ENCODE data around the gene CTNS.
A peak's percentile ranks its signal among the peaks of the same experiment; 100 is the strongest.
"Not testable (repeated sequence)": the region's sequence is repeated elsewhere in the genome, so short reads cannot be mapped to it uniquely, and the experiment has no call there.

Gene CTNS

GRCh38 chr17:3695129-3695722, 58.7 kb downstream of the CTNS start:
- no peak for TF ChIP-seq CTCF (IDR thresholded peaks at IDR 0.05; ENCODE audit: low read depth, low read length)
- H3K4me1 ChIP-seq, result no peaks in the 10 kb centered on the region
- no peaks in the 10 kb centered on the region; the same call in 1 of the 2 replicates for H3K36me3 ChIP-seq
- DNase-seq, result no peak
- no peaks in the 10 kb centered on the region for H3K9me3 ChIP-seq
- no peaks in the 10 kb centered on the region for H3K27me3 ChIP-seq
- H3K4me3 ChIP-seq (ENCODE audit: low read depth, low read length), result peak overlapping the region; percentile 72

- Histone ChIP-seq H3K4me3 (ENCODE audit: low read depth, low read length) (peak within 1 kb of the TSS; percentile 72), H3K9me3 (no peaks in the 10 kb centered on the region), H3K27me3 (no peaks in the 10 kb centered on the region), H3K36me3 (no peaks in the 10 kb centered on the region), H3K4me1 (no peaks in the 10 kb centered on the region)
- no peak for TF ChIP-seq CTCF (IDR thresholded peaks at IDR 0.05; ENCODE audit: low read depth, low read length)
- peak; percentile 24 for DNase-seq
Measured at GRCh38 chr17:3695723-3696411, 59.3 kb downstream of the CTNS start, which contains the start of gene P2RX5. TSS of gene P2RX5 (minus strand) at chr17:3696155. CDS start at chr17:3696005, 150 bp downstream.

GRCh38 chr17:3697103-3697476, 60.5 kb downstream of the CTNS start:
- H3K27me3 ChIP-seq, result no peaks in the 10 kb centered on the region
- no peaks in the 10 kb centered on the region for H3K36me3 ChIP-seq
- TF ChIP-seq CTCF (IDR thresholded peaks at IDR 0.05; ENCODE audit: low read depth, low read length), result no peak
- DNase-seq, result no peak
- H3K9me3 ChIP-seq, result no peaks in the 10 kb centered on the region; the same call in 1 of the 2 replicates
- no peaks in the 10 kb centered on the region for H3K4me1 ChIP-seq
- no peak overlapping the region for H3K4me3 ChIP-seq (ENCODE audit: low read depth, low read length)

- no peak overlapping the region for H3K4me3 ChIP-seq (ENCODE audit: low read depth, low read length)
- no peak for DNase-seq
- no peak for TF ChIP-seq CTCF (IDR thresholded peaks at IDR 0.05; ENCODE audit: low read depth, low read length)
- H3K4me1 ChIP-seq, result no peaks in the 10 kb centered on the region
- no peaks in the 10 kb centered on the region for H3K27me3 ChIP-seq
- H3K36me3 ChIP-seq, result no peaks in the 10 kb centered on the region
- H3K9me3 ChIP-seq, result no peaks in the 10 kb centered on the region; the same call in 1 of the 2 replicates
Measured at GRCh38 chr17:3698139-3698538, 61.6 kb downstream of the CTNS start.

- Histone ChIP-seq H3K36me3 (no peaks in the 10 kb centered on the region), H3K4me3 (ENCODE audit: low read depth, low read length) (no peak overlapping the region), H3K4me1 (no peaks in the 10 kb centered on the region), H3K9me3 (no peaks in the 10 kb centered on the region; the same call in 1 of the 2 replicates), H3K27me3 (no peaks in the 10 kb centered on the region)
- DNase-seq, result no peak
- TF ChIP-seq CTCF (IDR thresholded peaks at IDR 0.05; ENCODE audit: low read depth, low read length), result no peak
Measured at GRCh38 chr17:3699951-3700350, 63.4 kb downstream of the CTNS start.

- not testable (repeated sequence) for H3K4me3 ChIP-seq (ENCODE audit: low read depth, low read length); H3K4me1 ChIP-seq; H3K27me3 ChIP-seq; DNase-seq; H3K36me3 ChIP-seq; H3K9me3 ChIP-seq
Measured at GRCh38 chr17:3702041-3702539, 65.5 kb downstream of the CTNS start.

All from BE2C (cell line).